AG10803 (cell line): ENCODE measurements around the gene TPGS1.

Experiments
- DNase-seq: peaks from one replicate; pipeline ENCODE4 v3.0.0; 2010; ENCODE audit warnings: low read depth
- H3K4me3 ChIP-seq: 2 replicates; pipeline ENCODE4 v1.5.1; 2011; ENCODE audit warnings: mild to moderate bottlenecking, low read length, control low read depth
- CTCF ChIP-seq: conservative IDR thresholded peaks from 2 replicates; pipeline ENCODE4 v1.5.1; 2011; ENCODE audit warnings: mild to moderate bottlenecking, low read length, control low read depth, inconsistent platforms

The TPGS1 gene

GRCh38 chr19:517721-518597 is 10.7 kb downstream of the TPGS1 start:
- H3K4me3 ChIP-seq, result no peak overlapping the region
- peak; percentile 35 for DNase-seq
- no peak for TF ChIP-seq CTCF

- no peak for DNase-seq
- no peak overlapping the region for H3K4me3 ChIP-seq
- no peak for TF ChIP-seq CTCF
Observed at GRCh38 chr19:518598-519231, 11.4 kb downstream of the TPGS1 start.

GRCh38 chr19:519449-519865 is 12.2 kb downstream of the TPGS1 start:
- TF ChIP-seq CTCF, result no peak
- H3K4me3 ChIP-seq, result no peak overlapping the region
- no peak for DNase-seq

GRCh38 chr19:522726-523125 is 15.4 kb downstream of the TPGS1 start:
- no peak overlapping the region for H3K4me3 ChIP-seq
- DNase-seq, result no peak
- no peak for TF ChIP-seq CTCF

GRCh38 chr19:524062-524674 is 16.9 kb downstream of the TPGS1 start:
- peak; percentile 25 for DNase-seq
- TF ChIP-seq CTCF, result no peak
- H3K4me3 ChIP-seq, result no peak overlapping the region

- no peak for DNase-seq
- H3K4me3 ChIP-seq, result no peak overlapping the region
- no peak for TF ChIP-seq CTCF
Observed at GRCh38 chr19:525029-525428, 17.7 kb downstream of the TPGS1 start.
